HEK293T (cell line): ENCODE results near the gene F3.
"Not testable (repeated sequence)": the region's sequence is repeated elsewhere in the genome, so short reads cannot be mapped to it uniquely, and the experiment has no call there.

ENCODE experiments used
- CTCF ChIA-PET: fragments of 350-600 bp; formaldehyde crosslinking; extraction: SDS; loops from one replicate; lab custom pipeline; 2021; ENCODE audit warnings: antibody characterized with exemption, inconsistent platforms; lab: Yijun Ruan, JAX
- POLR2A ChIA-PET: fragments of 350-600 bp; formaldehyde crosslinking; extraction: SDS; loops from one replicate; lab custom pipeline; 2020; ENCODE audit warnings: antibody characterized with exemption, inconsistent platforms; lab: Yijun Ruan, JAX
- DNase-seq: peaks from one replicate; pipeline ENCODE4 v3.0.0; 2012; ENCODE audit warnings: mixed read lengths; ENCODE audit errors: extremely low spot score
- ARNT ChIP-seq: fragments of 450-650 bp; IDR thresholded peaks from 2 replicates; pipeline ENCODE4 v1.6.1; 2017; ENCODE audit warnings: mild to moderate bottlenecking
- BHLHE40 ChIP-seq: fragments of 450-650 bp; IDR thresholded peaks from 2 replicates; pipeline ENCODE4 v1.6.1; 2016; ENCODE audit warnings: mild to moderate bottlenecking, moderate library complexity, borderline replicate concordance
- CTBP1 ChIP-seq: fragments of 450-650 bp; IDR thresholded peaks from 2 replicates; pipeline ENCODE4 v1.6.1; 2016; ENCODE audit warnings: borderline replicate concordance
- ELF4 ChIP-seq: fragments of 450-650 bp; IDR thresholded peaks from 2 replicates; pipeline ENCODE4 v1.6.1; 2017; ENCODE audit warnings: antibody characterized with exemption
- FOXA1 ChIP-seq: fragments of 450-650 bp; IDR thresholded peaks from 2 replicates; pipeline ENCODE4 v1.6.1; 2016; ENCODE audit warnings: mild to moderate bottlenecking
- FOXK2 ChIP-seq: fragments of 450-650 bp; IDR thresholded peaks from 2 replicates; pipeline ENCODE4 v1.6.1; 2016; ENCODE audit warnings: mild to moderate bottlenecking
- FOXM1 ChIP-seq: fragments of 450-650 bp; IDR thresholded peaks from 2 replicates; pipeline ENCODE4 v1.6.1; 2017; ENCODE audit warnings: mild to moderate bottlenecking, borderline replicate concordance
- HDGF ChIP-seq: fragments of 450-650 bp; IDR thresholded peaks from 2 replicates; pipeline ENCODE4 v1.6.1; 2017; ENCODE audit warnings: antibody characterized with exemption, borderline replicate concordance
- L3MBTL2 ChIP-seq: fragments of 450-650 bp; conservative IDR thresholded peaks from 2 replicates; pipeline ENCODE4 v1.6.1; 2016; ENCODE audit warnings: mild to moderate bottlenecking
- LEF1 ChIP-seq: fragments of 450-650 bp; IDR thresholded peaks from 2 replicates; pipeline ENCODE4 v1.6.1; 2017; ENCODE audit warnings: mild to moderate bottlenecking, borderline replicate concordance
- NFRKB ChIP-seq: fragments of 450-650 bp; IDR thresholded peaks from 2 replicates; pipeline ENCODE4 v1.6.1; 2016; ENCODE audit warnings: mild to moderate bottlenecking, moderate library complexity
- SP1 ChIP-seq: fragments of 450-650 bp; IDR thresholded peaks from 2 replicates; pipeline ENCODE4 v1.6.1; 2017
- SUZ12 ChIP-seq: fragments of 450-650 bp; IDR thresholded peaks from 2 replicates; pipeline ENCODE4 v1.6.1; 2016; ENCODE audit warnings: mild to moderate bottlenecking
- TARDBP ChIP-seq: fragments of 450-650 bp; IDR thresholded peaks from 2 replicates; pipeline ENCODE4 v1.6.1; 2016
- ZNF384 ChIP-seq: fragments of 450-650 bp; IDR thresholded peaks from 2 replicates; pipeline ENCODE4 v1.6.1; 2016
- TF ChIP-seq, protein P1 (sequence below): fragments of 450-650 bp; IDR thresholded peaks from 2 replicates; pipeline ENCODE4 v1.6.1; 2016

The F3 gene

DNA sequence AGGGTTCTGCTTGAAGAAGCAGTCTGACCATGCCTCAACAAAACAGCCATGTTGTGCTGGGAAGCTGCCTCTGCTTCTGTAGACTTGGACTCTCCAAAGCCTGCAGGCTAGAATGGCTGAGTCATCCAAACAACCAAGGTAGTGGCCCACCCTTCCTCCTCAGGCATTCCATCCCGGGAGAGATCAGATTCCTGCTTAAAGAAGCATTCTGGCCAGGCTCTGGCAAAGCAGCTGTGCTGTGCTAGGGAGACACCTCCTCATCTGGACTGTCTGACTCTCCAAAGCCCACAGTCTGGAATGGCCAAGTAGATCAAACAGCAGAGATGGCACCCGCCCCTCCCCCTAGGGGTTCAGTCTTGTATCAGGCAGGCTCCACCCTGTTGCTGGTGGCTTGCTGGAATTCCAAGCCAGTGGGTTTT, 38.3 kb upstream of the F3 start:
- TF ChIP-seq SUZ12 (no peak), HDGF (no peak), SP1 (no peak)
- POLR2A ChIA-PET: no interaction called here
- CTCF ChIA-PET: no interaction called here
- no peak for DNase-seq

GRCh38 chr1:94578856-94579255, 37.3 kb upstream of the F3 start:
- POLR2A ChIA-PET: no interaction called here
- no peak for DNase-seq

GRCh38 chr1:94573917-94574316, 32.4 kb upstream of the F3 start:
- POLR2A ChIA-PET, DNase-seq, CTCF ChIA-PET: not testable (repeated sequence)

More at GRCh38 chr1:94578856-94579255, 37.3 kb upstream of the F3 start:
- CTCF ChIA-PET: no interaction called here
- no peak for TF ChIP-seq L3MBTL2
- no peak for TF ChIP-seq CTBP1
- no peak for TF ChIP-seq NFRKB
- TF ChIP-seq FOXK2: no peak
- no peak for TF ChIP-seq FOXA1
- no peak for TF ChIP-seq SP1
- no peak for TF ChIP-seq TARDBP
- no peak for TF ChIP-seq HDGF
- TF ChIP-seq ELF4: no peak
- TF ChIP-seq BHLHE40: no peak
- no peak for TF ChIP-seq LEF1
- no peak for TF ChIP-seq FOXM1
- TF ChIP-seq, protein P1, sequence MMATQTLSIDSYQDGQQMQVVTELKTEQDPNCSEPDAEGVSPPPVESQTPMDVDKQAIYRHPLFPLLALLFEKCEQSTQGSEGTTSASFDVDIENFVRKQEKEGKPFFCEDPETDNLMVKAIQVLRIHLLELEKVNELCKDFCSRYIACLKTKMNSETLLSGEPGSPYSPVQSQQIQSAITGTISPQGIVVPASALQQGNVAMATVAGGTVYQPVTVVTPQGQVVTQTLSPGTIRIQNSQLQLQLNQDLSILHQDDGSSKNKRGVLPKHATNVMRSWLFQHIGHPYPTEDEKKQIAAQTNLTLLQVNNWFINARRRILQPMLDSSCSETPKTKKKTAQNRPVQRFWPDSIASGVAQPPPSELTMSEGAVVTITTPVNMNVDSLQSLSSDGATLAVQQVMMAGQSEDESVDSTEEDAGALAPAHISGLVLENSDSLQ: no peak
- TF ChIP-seq SUZ12: no peak
- no peak for TF ChIP-seq ZNF384
- TF ChIP-seq ARNT: no peak

- ChIA-PET POLR2A (no interaction called here), CTCF (no interaction called here)
- TF ChIP-seq L3MBTL2: no peak
- TF ChIP-seq NFRKB: no peak
- no peak for TF ChIP-seq LEF1
- no peak for DNase-seq
Observed at GRCh38 chr1:94572780-94573179, 31.2 kb upstream of the F3 start.

DNA sequence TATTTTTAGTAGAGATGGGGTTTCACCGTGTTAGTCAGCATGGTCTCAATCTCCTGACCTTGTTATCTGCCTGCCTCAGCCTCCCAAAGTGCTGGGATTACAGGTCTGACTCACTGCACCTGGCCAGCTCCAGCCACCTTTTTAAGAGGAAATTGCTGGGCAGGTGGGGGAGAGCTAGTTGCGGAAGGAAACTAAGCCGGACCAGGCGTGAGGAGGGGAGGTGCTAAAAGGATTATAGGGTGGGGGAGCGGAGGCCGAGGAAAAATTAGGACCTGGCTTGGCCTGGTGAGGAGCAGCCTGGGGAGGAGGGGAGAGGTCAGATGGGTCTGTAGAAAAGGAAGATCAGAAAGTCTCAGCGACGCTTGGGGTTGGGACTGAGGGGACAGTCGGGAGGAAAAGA, 29.4 kb upstream of the F3 start:
- POLR2A ChIA-PET, DNase-seq: not testable (repeated sequence)
- CTCF ChIA-PET: interaction anchor here (0.5 kb wide), 1 partner anchor 532 kb away, joined by 3 read pairs; no protein-coding TSS in a partner anchor

- POLR2A ChIA-PET, DNase-seq, CTCF ChIA-PET: not testable (repeated sequence)
Observed at GRCh38 chr1:94568806-94569205, 27.2 kb upstream of the F3 start.

DNA sequence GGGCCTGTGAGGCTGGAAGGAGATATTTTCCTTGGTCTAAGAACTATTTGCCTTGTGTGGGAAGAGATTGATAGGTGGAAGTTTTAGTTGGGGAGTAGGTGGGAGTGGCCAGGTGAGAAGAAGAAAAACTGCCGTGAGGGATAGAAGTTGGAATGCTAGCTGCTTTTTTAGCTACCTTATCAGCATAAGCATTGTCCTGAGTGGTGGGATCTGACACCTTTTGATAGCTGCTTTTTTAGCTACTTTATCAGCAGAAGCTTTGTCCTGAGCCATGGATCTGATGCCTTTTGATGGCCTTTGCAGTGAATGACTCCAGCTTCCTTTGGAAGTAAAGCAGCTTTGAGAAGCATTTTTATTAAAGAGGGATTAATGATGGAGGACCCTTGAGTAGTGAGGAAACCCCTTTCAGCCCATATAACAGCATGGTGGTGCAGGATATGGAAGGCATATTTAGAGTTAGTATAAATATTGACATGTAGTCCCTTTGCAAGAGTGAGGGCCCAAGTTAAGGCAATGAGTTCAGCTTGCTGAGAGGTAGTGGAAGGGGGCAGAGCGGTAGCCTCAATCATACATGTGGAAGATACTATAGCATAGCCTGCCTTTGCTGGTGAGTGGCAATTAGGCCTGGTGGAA, 26.5 kb upstream of the F3 start:
- POLR2A ChIA-PET, DNase-seq: not testable (repeated sequence)
- CTCF ChIA-PET: interaction anchor here (1.1 kb wide), 1 partner anchor 287 kb away, joined by 3 read pairs; no protein-coding TSS in a partner anchor

DNA sequence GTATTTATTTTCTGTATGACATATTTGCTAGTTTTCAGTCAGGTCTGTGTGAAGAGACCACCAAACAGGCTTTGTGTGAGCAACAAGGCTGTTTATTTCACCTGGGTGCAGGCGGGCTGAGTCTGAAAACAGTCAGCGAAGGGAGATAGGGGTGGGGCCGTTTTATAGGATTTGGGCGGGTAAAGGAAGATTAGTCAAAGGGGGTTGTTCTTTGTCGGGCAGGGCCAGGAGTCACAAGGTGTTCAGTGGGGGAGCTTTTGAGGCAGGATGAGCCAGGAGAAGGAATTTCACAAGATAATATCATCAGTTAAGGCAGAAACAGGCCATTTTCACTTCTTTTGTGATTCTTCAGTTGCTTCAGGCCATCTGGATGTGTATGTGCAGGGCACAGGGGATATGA, 24.9 kb upstream of the F3 start:
- POLR2A ChIA-PET: not testable (repeated sequence)

GRCh38 chr1:94565901-94566300, 24.3 kb upstream of the F3 start:
- ChIA-PET CTCF (interaction anchor here (0.6 kb wide), 1 partner anchor 477 kb away, joined by 3 read pairs; no protein-coding TSS in a partner anchor), POLR2A (no interaction called here)
- TF ChIP-seq L3MBTL2: no peak
- TF ChIP-seq FOXA1: no peak
- TF ChIP-seq SP1: no peak
- TF ChIP-seq ARNT: no peak
- TF ChIP-seq TARDBP: no peak
- no peak for TF ChIP-seq ELF4
- no peak for TF ChIP-seq BHLHE40
- no peak for TF ChIP-seq CTBP1
- no peak for TF ChIP-seq SUZ12
- TF ChIP-seq, protein P1: no peak
- TF ChIP-seq NFRKB: no peak
- no peak for TF ChIP-seq ZNF384
- no peak for TF ChIP-seq LEF1
- TF ChIP-seq FOXK2: no peak
- no peak for TF ChIP-seq FOXM1
- no peak for TF ChIP-seq HDGF
- DNase-seq: no peak

More for the DNA sequence above, 24.9 kb upstream of the F3 start:
- DNase-seq, CTCF ChIA-PET: not testable (repeated sequence)
